GM12864 (cell line): ENCODE results near the gene RNU1-3.
"Not testable (repeated sequence)": the region's sequence is repeated elsewhere in the genome, so short reads cannot be mapped to it uniquely, and the experiment has no call there.

Experiments used
- DNase-seq: peaks from one replicate; pipeline ENCODE4 v3.0.0-alpha.2; 2011; ENCODE audit warnings: low read depth
- H3K4me3 ChIP-seq: 2 replicates; pipeline ENCODE4 v1.5.1; 2011; ENCODE audit warnings: mild to moderate bottlenecking, low read depth, low read length, control low read depth
- TF ChIP-seq, protein P1 (sequence below): IDR thresholded peaks from 2 replicates; pipeline ENCODE4 v1.5.1; 2011; ENCODE audit warnings: low read depth, mild to moderate bottlenecking, moderate library complexity, low read length, control low read depth, inconsistent platforms; ENCODE audit errors: missing control alignments

Gene RNU1-3

DNA sequence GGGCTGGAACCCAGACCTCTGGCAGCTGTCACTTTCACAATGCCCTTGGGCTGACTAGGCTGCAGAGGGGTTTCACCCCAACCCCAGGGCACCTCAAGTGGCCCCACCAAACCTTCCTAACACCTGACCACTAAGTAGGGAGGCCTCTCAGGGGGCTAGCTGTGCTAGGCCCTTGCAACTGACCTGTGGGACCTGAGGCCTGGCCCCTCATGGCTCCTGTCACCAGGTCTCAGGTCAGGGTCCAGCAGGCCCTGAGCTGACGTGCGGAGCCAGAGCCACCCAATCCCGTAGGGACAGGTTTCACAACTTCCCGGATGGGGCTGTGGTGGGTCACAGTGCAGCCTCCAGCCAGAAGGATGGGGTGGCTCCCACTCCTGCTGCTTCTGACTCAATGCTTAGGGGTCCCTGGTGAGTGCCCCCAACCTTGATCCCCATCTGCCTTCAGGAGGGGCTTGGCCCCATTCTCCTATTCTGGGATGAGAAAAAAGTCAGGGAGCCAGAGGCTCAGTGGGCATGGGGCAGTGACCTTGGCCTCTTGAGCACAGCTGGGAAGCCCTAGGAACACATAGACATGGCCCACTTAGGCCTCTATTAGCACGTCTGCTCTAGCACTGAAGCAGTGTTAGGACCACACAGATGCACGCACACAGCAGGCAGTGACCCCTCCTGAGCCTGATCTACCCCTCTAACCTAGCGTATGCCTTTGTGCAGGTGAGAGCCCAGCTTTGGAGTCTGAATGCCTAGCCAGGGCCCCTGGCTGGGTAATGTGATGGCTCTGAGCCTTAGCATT lies 21.3 kb downstream of the RNU1-3 start:
- peak overlapping the region; percentile 97 for H3K4me3 ChIP-seq
- not testable (repeated sequence) for DNase-seq

DNA sequence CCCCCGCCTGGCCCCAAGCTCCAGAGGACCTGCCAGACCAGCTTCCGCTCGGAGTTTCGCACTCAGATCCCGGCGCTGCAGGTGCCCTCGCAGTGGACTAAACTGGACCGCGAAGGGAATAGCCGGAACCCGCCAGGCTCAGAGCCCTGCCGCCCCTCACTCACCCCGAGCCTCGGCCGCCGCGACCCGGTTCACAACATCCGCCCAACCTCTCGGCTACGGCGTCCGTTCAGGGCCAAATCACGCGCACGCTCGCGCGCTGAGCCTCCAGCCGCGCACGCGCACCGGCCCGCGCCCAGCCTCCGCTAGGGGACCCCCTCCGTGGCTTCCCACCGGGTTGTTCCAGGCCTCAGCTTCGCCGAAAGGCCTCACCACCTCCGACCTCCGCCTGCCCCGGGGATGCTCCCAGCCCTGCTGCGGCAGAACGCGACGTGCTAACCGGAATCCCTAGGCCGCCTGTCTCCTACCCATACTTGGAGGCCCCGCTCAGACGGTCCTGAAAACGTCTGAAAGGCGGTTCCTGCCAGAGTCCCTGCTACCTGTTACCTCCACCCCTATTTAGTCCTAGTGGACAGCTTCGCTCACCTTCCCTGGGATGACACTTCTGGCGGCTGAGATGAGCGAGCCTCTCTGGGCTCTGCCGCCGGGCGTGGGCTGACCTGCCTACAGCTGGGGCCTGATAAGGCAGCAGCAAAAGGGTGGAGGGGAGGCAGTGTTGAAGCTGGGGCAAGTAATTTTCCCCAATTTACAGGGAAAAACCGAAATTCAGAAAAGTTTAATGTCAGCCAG lies 22.1 kb downstream of the RNU1-3 start:
- peak overlapping the region; percentile 97 for H3K4me3 ChIP-seq
- DNase-seq = peak; percentile 75
- TF ChIP-seq, protein P1, sequence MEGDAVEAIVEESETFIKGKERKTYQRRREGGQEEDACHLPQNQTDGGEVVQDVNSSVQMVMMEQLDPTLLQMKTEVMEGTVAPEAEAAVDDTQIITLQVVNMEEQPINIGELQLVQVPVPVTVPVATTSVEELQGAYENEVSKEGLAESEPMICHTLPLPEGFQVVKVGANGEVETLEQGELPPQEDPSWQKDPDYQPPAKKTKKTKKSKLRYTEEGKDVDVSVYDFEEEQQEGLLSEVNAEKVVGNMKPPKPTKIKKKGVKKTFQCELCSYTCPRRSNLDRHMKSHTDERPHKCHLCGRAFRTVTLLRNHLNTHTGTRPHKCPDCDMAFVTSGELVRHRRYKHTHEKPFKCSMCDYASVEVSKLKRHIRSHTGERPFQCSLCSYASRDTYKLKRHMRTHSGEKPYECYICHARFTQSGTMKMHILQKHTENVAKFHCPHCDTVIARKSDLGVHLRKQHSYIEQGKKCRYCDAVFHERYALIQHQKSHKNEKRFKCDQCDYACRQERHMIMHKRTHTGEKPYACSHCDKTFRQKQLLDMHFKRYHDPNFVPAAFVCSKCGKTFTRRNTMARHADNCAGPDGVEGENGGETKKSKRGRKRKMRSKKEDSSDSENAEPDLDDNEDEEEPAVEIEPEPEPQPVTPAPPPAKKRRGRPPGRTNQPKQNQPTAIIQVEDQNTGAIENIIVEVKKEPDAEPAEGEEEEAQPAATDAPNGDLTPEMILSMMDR = peak; percentile 56

DNA sequence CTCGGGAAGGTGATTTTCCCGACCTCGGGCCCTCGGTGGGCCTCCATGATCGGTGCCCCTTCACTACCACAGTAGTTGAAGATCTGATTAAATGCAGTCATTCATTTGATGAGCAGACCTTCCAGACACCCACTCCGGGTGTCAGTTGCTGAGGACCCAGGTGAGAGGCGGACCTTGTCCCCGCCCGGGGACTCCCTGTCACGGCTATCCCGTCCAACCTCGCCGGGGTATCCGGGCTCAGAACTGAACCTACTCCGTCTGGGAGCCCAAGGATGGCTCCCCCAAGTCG lies 22.6 kb downstream of the RNU1-3 start:
- TF ChIP-seq, protein P1 = no peak
- DNase-seq = no peak
- H3K4me3 ChIP-seq = peak overlapping the region; percentile 97

DNA sequence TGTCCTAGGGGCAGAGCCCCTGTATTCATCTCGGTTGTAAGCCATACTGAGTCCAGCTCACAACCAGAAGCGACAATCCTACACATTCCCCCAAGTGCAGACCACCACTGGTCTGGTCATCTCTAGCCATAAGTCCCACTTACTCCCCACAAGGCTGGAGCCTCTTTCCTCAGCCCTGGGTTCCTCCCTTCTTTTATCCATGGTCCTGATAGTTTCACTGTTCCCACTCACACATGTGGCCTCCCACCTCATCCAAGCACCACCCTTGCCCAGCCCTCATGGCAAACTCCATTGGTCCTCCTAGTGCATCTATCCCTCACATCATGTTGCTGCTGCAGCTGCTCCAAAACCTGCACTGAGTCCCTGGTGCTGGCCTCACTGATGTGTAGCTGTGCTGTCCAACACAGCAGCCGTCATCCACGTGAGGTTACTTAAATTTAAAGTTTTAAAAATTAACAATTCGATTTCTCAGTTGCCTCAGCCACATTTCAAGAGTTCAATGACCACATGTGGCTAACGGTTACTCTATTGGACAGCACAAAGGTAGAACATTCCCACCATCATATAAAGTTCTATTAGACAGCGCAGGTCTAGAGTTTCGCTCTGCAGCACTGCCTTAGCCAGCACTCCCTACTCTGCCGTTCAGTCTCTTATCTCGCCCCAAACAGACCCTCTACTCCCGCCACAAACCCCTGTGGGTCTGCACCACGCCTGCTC lies 23.1 kb downstream of the RNU1-3 start:
- peak overlapping the region; percentile 97 for H3K4me3 ChIP-seq
- DNase-seq = not testable (repeated sequence)

DNA sequence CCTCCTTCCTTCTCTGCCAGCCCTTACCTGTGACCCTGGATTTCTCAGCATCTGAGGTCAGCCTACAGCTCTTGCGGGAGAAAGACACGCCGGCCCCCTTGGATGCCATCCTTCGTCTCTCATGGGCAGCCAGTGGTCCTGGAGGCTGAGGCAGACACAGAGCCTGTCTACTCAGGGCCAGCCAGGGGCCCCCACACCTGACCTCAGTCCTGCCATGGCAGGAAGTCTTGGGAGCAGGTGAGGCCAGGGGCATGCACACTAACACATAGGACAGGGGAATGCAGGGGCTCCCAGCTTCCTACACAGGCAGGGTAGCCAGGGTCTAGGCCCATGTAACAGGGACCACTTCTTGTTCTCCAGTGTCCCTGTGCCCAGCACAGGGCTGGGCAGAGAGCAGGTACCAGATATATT lies 23.7 kb downstream of the RNU1-3 start:
- not testable (repeated sequence) for DNase-seq, H3K4me3 ChIP-seq

DNA sequence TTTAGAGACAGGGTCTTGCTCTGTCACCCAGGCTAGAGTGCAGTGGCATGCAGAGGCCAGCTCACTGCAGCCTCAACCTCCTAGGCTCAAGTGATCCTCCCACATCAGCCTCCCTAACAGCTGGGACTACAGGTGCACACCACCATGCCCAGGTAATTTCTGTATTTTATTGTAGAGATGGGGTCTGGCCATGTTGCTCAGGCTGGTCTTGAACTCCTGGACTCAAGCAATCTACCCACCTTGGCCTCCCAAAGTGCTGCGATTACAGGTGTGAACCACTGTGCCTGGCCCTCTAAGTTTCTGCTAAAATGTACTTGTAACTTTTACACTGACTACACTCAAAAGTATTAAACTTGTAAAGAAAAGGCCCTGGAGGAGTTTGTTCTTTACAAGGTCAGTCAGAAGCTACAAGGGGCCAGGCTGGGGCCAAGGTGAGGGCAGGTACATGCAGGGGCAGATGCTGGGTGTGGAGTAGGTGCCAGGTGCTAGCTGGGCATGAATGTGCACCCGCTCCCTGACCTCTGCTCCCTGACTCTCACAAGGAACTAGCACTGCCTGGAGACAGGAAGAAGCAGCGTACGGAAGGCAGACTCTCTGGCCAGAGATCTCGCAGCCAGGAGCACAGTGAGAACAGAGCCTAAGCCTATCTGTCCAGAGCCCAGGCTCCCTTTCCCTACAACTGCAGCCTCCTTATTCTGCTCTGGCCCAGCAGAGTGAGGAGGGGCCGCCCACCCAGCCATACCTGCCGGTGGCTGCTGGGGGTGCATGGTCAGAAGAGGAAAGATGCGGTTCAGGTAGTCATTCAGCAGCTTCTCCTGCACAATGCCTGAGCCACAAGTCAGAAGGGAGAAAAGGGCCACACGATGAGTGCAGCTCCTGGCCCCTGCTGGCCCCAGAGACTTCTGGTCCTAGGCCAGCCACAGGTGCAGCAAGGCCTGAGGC lies 24.5 kb downstream of the RNU1-3 start:
- not testable (repeated sequence) for H3K4me3 ChIP-seq, DNase-seq

DNA sequence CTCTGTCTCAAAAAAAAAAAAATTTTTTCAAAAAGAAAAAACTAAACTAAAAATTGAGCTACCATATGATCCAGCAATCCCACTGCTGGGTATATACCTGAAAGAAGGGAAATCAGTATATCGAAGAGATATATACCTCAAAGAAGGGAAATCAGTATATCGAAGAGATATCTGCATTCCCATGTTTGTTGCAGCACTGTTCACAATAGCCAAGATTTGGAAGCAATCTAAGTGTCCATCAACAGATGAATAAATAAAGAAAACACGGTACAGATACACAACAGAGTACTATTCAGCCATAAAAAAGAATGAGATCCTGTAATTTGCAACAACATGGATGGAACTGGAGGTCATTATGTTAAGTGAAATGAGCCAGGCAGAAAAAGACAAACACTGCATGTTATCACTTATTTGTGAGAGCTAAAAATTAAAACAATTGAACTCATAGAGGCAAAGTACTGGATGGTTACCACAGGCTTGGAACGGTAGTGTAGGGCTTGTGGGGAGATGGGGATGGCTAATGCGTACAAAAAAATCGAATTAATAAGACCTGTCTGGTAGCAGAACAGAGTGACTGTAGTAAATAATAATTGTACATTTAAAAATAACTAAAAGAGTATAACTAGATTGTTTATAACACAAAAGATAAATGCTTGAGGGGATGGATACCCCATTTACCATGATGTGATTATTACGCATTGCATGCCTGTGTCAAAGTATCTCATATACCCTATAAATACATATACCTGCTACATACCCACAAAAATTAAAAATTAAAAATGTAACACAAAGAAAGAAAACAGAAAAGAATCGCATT lies 25.4 kb downstream of the RNU1-3 start:
- H3K4me3 ChIP-seq, DNase-seq: not testable (repeated sequence)

DNA sequence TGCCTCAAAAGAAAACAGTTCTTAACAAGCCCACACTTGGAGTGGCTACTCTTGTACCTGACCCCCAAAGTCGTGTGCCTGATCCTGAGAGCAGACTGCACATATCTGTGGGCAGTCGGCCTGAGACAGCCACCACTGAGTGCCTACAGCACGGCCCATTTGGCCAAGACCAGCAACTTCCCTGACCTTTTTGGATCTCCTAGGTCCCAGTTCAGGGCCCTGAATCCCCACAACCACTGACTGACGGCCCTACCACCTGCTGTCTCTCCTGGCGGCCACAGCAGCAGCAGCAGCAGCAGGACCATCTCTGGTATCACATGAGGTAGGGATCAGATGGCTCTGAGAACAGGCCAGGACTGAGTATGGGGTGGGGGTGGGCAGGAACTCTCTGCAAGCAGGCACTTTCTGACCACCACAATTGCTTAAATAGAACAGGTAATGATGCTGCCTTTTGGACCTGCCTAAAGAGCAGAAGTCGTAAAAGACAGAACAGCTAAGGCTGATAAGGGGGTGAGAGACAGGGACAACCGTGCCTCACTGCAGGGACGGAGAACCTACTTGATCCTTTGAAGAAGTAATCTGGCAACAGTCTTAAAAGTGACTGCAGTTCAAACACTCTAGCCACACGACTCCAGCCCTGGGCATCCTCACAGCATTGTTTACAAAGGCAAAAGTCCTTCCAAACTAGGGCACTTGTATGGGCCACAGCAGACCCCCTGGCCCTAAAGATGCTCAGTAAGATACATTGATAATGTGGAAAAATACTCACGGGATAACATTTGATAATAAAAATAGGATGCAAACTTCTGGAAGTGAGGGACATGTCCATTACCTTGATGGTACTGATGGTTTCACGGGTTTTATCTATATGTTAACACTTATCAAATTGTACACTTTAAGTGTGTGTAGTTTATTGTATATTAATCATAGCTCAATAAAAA lies 27.4 kb downstream of the RNU1-3 start:
- not testable (repeated sequence) for H3K4me3 ChIP-seq, DNase-seq

DNA sequence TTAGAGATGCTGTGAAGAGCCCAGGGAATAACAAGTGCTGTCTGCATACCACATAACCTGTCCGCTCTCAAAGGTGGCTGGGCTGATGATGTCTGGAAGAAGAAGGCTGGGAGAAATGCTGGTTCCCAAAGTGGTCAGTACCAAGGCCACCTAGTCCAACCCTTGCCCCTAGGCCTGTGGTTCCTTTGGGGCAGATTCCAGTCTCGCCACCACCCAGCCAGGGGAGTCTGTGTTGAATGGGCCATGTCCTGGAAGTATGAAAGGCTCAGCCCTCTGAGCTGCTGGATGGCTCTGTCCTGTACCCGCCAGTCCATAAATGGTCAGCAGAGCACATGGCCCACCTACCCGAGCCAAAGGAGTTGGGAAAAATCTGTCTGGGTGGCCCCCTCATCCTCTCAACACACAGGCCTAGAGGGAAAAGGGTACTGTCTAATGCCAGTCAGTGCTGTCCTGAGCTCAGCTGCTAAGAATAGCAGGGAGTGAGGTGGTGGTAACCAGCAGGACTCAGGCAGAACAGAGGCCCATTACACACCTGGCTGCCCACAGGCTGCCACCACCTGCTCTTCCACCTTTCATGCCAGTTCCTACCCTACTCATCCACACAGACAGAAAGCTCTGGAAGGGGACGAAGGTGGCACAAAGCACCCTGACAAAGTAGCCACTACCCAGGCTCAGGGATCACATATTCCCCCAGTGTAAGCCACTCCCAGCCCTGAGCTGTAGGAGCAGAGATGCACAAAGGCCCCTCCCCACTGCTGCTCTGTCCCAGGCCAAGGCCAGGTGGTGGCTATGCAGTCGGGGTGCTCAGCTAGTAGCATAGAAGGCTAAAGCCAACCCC lies 28.6 kb downstream of the RNU1-3 start:
- H3K4me3 ChIP-seq, DNase-seq: not testable (repeated sequence)

DNA sequence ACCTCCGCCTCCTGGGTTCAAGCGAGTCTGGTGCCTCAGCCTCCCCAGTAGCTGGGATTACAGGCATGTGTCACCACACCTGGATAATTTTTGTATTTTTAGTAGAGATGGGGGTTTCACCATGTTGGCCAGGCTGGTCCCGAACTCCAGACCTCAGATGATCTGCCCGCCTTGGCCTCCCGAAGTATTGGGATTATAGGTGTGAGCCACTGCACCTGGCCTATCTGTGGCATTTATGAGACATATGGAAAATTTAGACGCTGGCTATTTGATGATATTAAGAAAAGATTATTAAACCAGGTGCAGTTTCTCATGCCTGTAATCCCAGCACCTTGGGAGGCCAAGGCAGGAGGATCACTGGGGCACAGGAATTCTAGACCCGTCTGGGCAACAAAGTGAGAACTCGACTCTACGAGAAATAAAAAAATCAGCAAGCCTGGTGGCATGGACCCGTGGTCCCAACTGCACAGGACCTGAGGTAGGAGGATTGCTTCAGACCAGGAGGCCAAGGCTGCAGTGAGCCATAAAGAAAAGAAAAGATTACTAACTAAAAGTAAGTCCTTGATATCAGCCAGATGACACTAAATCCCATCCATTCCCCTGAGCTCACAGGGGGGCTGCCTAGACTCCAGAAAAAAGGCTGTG lies 30.1 kb downstream of the RNU1-3 start:
- not testable (repeated sequence) for DNase-seq, H3K4me3 ChIP-seq

DNA sequence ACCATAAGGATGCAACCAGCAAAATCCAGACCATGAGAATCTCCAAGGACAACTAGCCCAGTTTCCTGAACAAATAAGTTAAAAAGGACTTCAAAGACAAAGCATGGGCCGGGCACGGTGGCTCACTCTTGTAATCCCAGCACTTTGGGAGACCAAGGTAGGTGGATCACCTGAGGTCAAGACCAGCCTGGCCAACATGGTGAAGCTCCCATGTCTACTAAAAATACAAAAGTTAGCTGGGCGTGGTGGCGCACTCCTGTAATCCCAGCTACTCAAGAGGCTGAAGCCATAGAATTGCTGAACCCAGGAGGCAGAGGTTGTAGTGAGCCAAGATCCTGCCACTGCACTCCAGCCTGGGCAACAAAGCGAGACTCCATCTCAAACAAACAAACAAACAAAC lies 30.8 kb downstream of the RNU1-3 start:
- not testable (repeated sequence) for DNase-seq, H3K4me3 ChIP-seq

DNA sequence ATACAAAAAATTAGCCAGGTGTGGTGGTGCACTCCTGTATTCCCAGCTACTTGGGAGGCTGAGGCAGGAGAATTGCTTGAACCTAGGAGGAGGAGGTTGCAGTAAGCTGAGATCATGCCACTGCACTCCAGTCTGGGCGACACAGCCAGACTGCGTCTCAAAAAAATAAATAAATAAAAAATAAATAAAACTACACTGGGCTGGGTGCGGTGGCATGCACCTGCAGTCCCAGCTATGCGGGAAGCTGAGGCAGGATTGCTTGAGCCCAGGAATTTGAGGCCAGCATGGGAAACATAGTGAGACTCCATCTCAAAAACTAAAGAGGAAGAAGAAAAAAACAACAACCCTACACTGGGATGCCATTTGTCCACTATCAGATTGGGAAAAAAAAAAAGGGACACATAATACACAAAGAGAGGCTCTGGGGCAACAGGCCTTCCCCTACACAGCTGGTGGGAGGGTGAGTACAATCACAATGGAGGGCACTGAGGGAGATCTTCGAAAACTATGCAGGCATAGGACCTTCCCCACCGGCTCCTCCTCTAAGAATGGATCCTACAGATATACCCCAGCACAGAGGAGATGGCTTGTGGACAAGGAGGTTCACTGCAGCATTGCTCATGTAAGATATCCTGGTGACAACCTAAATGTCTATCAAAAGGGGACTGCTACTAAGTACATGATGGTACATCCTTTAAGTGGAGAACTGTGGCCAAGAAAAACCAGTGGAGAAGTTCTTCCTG lies 33.0 kb downstream of the RNU1-3 start:
- H3K4me3 ChIP-seq, DNase-seq: not testable (repeated sequence)
